Caki2 (cell line): ENCODE results near the gene RALB. TPM values are rescaled to one million over a fixed set of nuclear protein-coding genes. Genes with fewer than 3 reads are reported as not detected.

Experiments
- DNase-seq: peaks from one replicate; pipeline ENCODE4 v3.0.0-alpha.2; 2015; ENCODE audit warnings: low read depth
- in situ Hi-C: cut with HindIII; loops from 2 replicates; pipeline ENCODE4 v1.10.0; 2016; ENCODE audit warnings: low sequenced_read_pairs, low pct_unique_long_range_greater_than_20kb, mixed read lengths
- total RNA-seq: library from RNA; depleted of rRNA; stranded (reverse); fragments of >200 nt; shearing (Covaris generic); gene quantifications from 2 replicates; pipeline ENCODE4 v1.2.3, GENCODE V29; 2014; ENCODE audit warnings: low replicate concordance; rRNA removed

The RALB gene
- total RNA-seq, 1 experiment from 2014 or later: 116 TPM

- peak; percentile 85 for DNase-seq
Observed at GRCh38 chr2:120343433-120344105, 90.9 kb downstream of the RALB start.

More at GRCh38 chr2:120343433-120344105, 90.9 kb downstream of the RALB start:
- in situ Hi-C loops: no loop called here

Other genes with a start within 250 kb of the RALB start
- gene EPB41L5, start 239.8 kb upstream of the RALB start, total RNA-seq: 4.8 and 16.5 TPM in 2 replicates
- 36.1 and 38.3 TPM in 2 replicates for gene TMEM185B, start 29.5 kb upstream of the RALB start, total RNA-seq
- gene INHBB, start 93.3 kb downstream of the RALB start, total RNA-seq: 48.3 and 52.0 TPM in 2 replicates